ENCODE data around the gene FAAP24.
"Not testable (repeated sequence)": the region's sequence is repeated elsewhere in the genome, so short reads cannot be mapped to it uniquely, and the experiment has no call there.

FAAP24 gene

GRCh38 chr19:33000510-33000909 lies 28.5 kb downstream of the FAAP24 start:
- no peak overlapping the region for H3K27ac ChIP-seq
- no peak for DNase-seq (ENCODE audit: low spot score)
- ChIA-PET CTCF (no interaction called here), POLR2A (ENCODE audit: low non-redundant PET) (no interaction called here)
- TF ChIP-seq CTCF (conservative IDR thresholded peaks at IDR 0.05; ENCODE audit: low read depth), result no peak

GRCh38 chr19:33000910-33001309 lies 28.9 kb downstream of the FAAP24 start:
- CTCF ChIA-PET, result no interaction called here
- DNase-seq (ENCODE audit: low spot score), result no peak
- POLR2A ChIA-PET (ENCODE audit: low non-redundant PET), result no interaction called here
- no peak for TF ChIP-seq CTCF (conservative IDR thresholded peaks at IDR 0.05; ENCODE audit: low read depth)
- no peak overlapping the region for H3K27ac ChIP-seq

GRCh38 chr19:33002126-33002865 lies 30.3 kb downstream of the FAAP24 start:
- H3K27ac ChIP-seq; POLR2A ChIA-PET (ENCODE audit: low non-redundant PET); CTCF ChIA-PET; DNase-seq (ENCODE audit: low spot score): not testable (repeated sequence)

- POLR2A ChIA-PET (ENCODE audit: low non-redundant PET); DNase-seq (ENCODE audit: low spot score); CTCF ChIA-PET; H3K27ac ChIP-seq: not testable (repeated sequence)
Observed at GRCh38 chr19:33003424-33004024, 31.5 kb downstream of the FAAP24 start.

GRCh38 chr19:33005440-33005839 lies 33.4 kb downstream of the FAAP24 start:
- CTCF ChIA-PET, result no interaction called here
- POLR2A ChIA-PET (ENCODE audit: low non-redundant PET), result no interaction called here
- no peak for TF ChIP-seq CTCF (conservative IDR thresholded peaks at IDR 0.05; ENCODE audit: low read depth)
- H3K27ac ChIP-seq, result no peak overlapping the region
- peak; percentile 12 for DNase-seq (ENCODE audit: low spot score)

GRCh38 chr19:33008738-33009137 lies 36.7 kb downstream of the FAAP24 start:
- CTCF ChIA-PET, result interaction anchor here (0.7 kb wide), 1 partner anchor 61 kb away, joined by 4 read pairs; no protein-coding TSS in a partner anchor
- DNase-seq (ENCODE audit: low spot score), result no peak
- no peak overlapping the region for H3K27ac ChIP-seq
- TF ChIP-seq CTCF (conservative IDR thresholded peaks at IDR 0.05; ENCODE audit: low read depth), result no peak
- POLR2A ChIA-PET (ENCODE audit: low non-redundant PET), result no interaction called here

- H3K27ac ChIP-seq; CTCF ChIA-PET; DNase-seq (ENCODE audit: low spot score): not testable (repeated sequence)
- POLR2A ChIA-PET (ENCODE audit: low non-redundant PET), result interaction anchor here (0.6 kb wide), 1 partner anchor 49 kb away, joined by 5 read pairs; no protein-coding TSS in a partner anchor
Observed at GRCh38 chr19:33010891-33011290, 38.8 kb downstream of the FAAP24 start.

- CTCF ChIA-PET, result interaction anchor here (0.7 kb wide), 1 partner anchor 196 kb away, joined by 3 read pairs; no protein-coding TSS in a partner anchor
- no peak for DNase-seq (ENCODE audit: low spot score)
- no peak for TF ChIP-seq CTCF (conservative IDR thresholded peaks at IDR 0.05; ENCODE audit: low read depth)
- no peak overlapping the region for H3K27ac ChIP-seq
- POLR2A ChIA-PET (ENCODE audit: low non-redundant PET), result no interaction called here
Observed at GRCh38 chr19:33022472-33023116, 50.6 kb downstream of the FAAP24 start.

All from RWPE1 (cell line).